HG02642 (cell line): ENCODE data around the gene SLC44A4.
A peak's percentile ranks its signal among the peaks of the same experiment; 100 is the strongest.

Experiments
- ATAC-seq: cut with Tn5 transposase; IDR thresholded peaks from one replicate; pipeline ENCODE4 v1.9.1; 2021; ENCODE audit warnings: mild to moderate bottlenecking; ENCODE audit not compliant: unreplicated experiment, poor library complexity

The SLC44A4 gene

GRCh38 chr6:31901953-31902643 lies 23.3 kb upstream of the SLC44A4 start, which contains the start of gene ZBTB12:
Gene ZBTB12 (minus strand): TSS chr6:31902086. CDS start chr6:31901305, 781 bp downstream.
- ATAC-seq, result peak; percentile 47

DNA sequence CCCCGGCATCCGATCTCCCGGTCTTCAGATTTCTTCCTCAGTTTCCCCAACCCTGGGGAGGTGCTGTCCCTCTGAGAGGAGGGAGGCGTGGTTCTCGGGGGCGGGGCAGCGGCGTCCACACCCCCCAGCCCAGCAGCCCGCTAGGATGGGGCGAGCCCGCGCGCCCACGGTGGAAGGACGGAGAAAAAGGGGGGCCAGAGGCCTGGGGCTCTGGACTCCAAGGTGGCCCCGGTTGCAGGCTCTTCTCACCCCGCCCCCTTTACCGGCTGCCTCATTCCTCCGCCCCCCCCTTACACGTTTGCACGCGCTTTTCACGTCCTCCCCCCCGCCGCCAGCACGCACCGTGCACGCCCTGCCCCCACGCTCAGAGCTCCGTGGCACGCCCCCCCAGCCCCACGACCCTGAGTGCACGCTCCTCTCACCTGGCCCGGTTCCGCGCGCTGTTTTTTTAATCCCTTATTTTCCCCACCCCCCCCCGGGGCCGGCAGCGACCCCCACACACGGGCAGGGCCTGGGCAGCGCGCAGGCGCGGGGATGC lies 22.7 kb upstream of the SLC44A4 start:
- peak; percentile 8 for ATAC-seq

DNA sequence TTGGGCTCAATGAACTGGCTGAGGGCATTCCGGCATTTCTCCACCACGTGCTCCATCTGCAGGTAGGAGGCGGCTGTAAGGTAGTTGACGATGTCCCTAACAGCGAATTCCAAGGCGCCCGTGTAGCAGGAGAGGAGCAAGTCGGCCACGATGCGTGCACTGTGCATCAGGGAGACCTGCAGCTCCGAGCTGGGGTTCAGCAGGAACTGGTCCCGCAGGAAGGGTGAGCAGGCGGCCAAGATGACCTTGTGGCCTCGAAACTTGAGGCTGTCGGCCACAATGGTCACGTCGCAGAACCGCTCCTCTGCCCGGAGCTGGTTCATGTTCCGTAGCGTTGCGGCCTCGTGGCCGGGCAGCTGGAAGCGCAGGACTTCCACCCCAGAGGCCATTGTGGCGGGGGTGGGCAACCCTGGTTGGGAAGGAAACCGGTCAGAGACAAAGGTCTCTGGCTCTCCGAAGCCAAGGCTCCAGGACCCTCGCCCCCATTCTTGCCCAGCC lies 22.2 kb upstream of the SLC44A4 start:
- no peak for ATAC-seq

DNA sequence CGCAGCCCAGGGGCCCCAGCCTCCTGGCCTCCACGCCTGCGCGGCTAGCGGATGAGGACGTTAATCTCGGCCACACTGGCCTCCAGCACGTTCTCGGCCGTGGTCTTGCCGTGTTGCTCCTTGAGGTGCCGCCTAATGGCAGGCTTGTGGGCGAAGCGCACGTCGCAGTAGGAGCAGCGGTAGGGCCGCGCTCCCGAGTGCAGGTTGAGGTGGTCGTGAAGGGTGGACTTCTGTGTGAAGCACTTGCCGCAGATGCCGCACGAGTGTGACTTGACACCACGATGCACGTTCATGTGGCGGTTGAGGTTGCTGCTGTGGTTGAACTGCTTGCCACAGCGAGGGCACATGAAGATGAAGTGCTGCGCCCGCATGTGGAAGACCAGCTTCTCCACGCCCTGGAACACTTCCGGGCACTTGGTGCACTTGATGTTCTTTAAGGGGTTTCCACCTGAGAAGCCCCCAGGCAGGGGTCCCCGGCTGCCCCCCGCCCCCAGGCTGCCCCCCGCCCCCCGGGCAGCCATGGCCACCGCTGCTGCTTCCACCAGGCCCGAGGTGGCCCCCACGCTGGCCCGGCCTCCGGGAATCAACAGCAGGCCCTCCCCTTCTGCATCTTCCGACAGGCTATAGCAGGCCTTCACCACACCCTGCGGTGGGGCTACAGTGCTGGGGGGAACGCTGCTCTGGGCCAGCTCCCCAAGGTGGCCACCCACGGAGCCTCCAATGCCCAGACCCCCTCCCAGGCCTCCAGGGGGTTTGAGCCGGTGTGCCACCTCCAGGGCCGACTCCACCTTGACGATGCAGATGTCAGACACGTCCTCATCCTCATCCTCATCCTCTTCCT lies 21.3 kb upstream of the SLC44A4 start:
- ATAC-seq, result no peak

- no peak for ATAC-seq
These were observed 20.4 kb upstream of the SLC44A4 start for GRCh38 chr6:31899215-31899614.

DNA sequence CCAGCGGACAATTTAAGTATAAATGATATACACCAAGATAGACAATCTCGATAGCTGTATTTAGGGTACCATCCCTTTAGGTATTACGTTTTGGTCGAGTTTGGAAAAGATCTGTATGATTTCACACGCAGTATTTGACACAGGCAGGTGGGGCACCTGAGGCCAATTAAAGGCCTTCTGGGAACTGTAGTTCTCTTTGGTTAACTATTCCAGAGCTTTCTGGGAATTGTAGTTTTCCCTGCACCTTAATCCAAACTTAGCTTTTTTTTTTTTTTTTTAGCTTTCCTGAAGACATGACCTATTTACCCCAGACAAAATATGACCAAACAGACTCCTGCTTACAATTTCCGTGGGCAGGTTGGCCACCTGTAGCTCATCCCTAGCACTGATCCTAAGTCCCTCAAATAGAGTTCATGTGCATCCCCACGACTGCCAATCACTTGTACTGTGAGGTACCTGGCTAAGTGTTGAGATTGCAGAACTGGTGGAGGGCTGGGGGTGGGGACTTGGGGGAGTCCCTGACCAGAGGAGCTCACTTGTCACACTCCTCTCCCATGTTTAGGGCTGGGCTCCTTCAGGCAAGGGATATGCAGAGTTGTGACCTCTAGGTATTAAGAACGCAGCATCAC lies 19.7 kb upstream of the SLC44A4 start:
- no peak for ATAC-seq

DNA sequence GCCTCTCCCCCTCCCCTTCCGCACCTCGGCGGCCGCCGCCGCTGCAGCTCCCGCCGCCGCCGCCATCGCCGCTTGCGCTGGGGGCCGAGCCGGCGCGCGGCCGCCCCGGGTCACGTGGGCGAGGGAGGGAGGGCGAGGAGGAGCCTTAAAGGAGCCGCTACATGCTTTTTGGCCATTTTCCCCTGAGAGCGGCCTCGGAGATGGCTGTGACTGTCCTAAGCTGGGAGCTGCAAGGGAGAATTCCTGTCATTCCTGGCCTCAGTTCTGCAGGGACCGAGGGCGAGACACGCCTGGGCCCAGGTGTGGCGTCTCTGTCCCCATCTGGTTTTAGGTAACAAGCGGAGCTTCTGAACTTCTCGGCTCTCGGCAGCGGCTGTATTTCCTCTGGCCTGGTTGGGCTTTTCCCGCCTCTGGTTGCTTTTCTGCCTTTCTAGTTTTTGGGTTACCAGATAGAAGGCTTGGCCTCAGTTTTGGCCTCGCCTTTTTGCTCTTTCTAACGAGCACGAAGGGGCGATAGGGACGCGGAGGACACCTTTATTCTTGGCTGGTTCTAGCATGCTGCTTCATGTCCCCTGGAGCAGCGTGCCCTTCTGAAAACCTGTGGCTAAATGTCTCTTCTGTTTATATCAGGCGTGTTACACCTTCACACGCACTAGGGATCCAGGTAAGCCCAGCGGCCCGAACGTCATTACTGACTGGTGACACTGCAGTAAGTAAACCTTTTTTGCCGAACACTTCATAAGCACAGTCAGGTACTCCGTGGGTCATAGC lies 19.0 kb upstream of the SLC44A4 start, which contains the start of gene EHMT2:
Gene EHMT2 (minus strand): TSS at position 87 of the 771 bp plus-strand sequence. CDS start 21 bp downstream, at position 66.
- ATAC-seq, result peak; percentile 56

GRCh38 chr6:31896856-31897611 lies 18.2 kb upstream of the SLC44A4 start:
- ATAC-seq, result no peak

GRCh38 chr6:31896493-31896855 lies 17.7 kb upstream of the SLC44A4 start:
- ATAC-seq, result no peak

- no peak for ATAC-seq
These were observed 14.0 kb upstream of the SLC44A4 start for GRCh38 chr6:31892821-31893220.

DNA sequence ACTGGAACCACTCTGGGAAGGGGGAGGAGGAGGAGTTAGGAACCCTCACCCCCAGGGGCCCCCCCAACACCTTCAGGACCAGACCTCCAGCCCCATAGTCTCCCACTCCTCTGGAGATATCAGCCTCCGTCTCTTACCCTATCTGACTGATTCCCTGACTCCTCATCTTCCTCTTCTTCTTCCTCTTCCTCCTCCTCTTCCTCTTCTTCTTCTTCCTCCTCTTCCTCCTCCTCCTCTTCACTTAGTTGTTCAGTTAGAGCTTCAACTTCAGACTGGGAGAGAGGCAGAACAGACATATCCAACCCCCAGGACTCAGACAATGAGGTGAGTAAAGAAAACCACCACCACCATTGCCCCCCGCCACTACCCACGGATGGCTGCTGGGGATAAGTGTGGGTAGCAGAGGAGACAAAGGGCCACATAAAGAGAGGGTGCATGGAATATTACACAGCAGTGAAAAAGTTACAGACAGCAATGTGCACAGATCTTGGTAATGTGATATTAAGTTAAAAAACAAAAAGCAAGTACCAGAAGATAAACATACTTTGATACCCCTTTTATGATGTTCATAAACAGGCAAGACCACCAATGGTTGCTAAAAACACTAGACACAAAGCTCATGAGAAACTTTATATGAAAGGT lies 10.7 kb upstream of the SLC44A4 start:
- ATAC-seq, result no peak

GRCh38 chr6:31888276-31889258 lies 9.8 kb upstream of the SLC44A4 start:
- ATAC-seq, result no peak

DNA sequence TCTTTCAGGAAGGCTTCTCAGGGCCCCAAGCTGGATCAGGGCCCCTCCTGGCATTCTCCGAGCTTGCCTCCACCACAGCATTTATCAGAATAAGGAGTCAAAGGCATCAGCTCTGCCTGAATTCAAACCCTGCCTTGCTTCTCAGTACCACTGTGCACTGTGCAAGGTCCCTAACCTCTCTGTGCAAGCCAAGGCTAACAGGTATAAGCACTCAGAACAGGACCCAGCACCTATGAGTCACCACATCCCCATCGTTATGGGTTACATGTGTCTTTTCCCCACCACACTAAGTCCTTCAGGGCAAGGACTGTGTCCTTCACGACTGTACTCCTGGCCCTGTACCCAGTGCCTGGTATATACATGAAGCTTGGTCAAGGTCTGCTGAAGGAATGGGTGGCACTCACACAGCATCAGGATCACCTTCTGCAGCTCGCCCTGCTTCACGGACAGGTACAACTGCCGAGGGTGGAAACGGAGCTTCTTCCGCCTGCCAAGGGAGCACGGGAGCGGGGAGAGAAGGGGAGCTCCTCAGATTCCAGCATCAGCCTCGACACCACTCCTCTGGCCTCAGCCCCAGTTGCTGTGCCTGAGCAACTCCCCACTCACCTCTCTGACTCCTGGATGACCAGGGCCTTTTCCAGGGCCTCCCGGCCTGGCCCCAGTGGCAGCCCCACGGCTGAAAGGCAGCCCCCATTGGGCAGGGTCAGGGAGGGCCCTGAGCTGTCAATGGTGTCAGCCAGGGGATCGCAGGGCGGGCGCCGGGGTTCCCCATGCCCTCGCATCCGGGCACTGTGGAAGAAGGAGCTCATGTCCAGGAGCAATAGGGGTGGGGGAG lies 8.6 kb upstream of the SLC44A4 start:
- no peak for ATAC-seq

- ATAC-seq, result no peak
These were observed 7.8 kb upstream of the SLC44A4 start for GRCh38 chr6:31886541-31886991.

DNA sequence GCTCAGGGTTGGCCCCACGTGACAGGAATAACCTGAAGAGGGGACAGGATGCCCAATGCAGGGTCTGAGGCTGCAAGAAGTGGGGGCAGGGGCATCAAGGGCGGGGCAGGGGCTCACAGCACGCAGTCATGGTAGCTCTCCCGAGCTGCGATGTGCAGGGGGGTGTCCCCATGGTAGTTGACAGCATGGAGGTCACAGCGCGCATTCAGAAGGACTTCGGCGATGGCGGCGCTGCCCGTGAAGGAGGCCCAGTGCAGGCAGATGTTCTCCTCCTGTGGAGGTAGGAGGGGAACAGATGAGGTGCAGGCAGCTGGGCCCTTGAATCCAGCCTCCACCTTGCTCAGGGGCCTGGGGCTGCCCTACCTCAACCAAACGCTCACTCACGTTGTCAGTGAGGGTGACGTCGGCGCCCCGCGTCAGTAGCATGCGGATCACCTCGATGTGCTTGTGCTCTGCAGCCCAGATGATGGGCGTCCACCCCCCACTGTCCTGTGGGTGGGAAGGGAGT lies 5.8 kb upstream of the SLC44A4 start:
- no peak for ATAC-seq

DNA sequence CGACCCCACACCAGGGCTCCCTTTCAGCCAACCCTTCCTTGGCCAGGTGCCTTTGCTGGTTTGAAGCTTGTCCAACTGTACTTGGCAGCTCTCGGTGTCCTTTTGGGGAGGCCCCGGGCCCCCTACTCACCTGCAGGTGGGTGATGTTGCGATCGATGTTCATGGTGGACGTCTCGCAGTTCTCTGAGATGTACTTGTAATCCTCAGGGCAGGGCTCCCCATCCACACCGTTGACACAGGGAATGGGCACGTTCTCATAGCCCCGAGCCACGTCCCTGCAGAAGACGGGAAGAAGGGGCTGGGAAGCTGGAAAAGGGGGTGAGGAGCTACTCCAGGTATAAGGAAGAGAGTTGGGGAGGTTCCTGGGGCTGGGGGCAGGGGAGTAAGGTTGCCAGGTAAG lies 4.9 kb upstream of the SLC44A4 start:
- ATAC-seq, result no peak
